NOMO-1 (cell line): ENCODE measurements around the gene EDN3.

ENCODE experiments used
- DNase-seq, 2 experiments: peaks; one replicate each; lab custom pipeline; 2025; ENCODE audit not compliant: unreplicated experiment in 2 of 2; lab: John Stamatoyannopoulos, UW

The EDN3 gene

GRCh38 chr20:59307270-59307669 is 6.9 kb downstream of the EDN3 start:
- DNase-seq: no peak

DNA sequence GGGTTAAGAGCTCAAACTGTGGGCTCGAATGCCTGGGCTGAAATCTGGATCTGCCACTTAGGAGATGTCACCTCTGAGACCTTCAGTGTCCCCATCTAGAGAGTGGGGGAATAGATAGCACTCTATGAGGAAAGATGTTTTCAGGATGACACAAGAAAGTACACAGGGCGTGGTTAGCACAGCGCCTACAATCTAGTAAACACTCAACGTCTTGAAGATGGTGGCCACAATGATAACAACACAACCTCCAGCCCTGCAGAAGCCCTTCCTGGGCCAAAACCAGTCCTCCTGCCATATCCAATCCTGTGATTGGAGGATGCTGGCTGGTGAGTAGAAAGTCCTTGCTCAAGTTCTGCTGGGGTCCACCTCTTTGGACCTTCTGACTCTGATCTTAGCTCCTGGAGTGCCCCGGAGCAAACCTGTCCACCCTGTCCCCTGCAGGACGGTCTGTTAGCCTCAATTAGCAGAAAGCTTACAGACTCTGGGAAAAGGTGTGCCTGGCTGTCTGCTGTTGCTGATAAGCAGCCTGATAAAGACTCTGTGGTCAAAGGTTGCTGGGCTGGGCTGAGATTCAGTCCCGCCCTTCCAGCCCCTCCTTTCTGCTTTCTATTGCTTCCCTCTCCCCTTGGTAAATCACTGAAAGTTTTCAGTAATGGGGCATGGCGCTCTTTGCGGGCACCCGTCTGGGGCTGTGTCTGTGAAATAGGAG is 8.2 kb downstream of the EDN3 start:
- DNase-seq: no peak

- DNase-seq: no peak
These were observed 8.8 kb downstream of the EDN3 start for GRCh38 chr20:59309218-59309617.

DNA sequence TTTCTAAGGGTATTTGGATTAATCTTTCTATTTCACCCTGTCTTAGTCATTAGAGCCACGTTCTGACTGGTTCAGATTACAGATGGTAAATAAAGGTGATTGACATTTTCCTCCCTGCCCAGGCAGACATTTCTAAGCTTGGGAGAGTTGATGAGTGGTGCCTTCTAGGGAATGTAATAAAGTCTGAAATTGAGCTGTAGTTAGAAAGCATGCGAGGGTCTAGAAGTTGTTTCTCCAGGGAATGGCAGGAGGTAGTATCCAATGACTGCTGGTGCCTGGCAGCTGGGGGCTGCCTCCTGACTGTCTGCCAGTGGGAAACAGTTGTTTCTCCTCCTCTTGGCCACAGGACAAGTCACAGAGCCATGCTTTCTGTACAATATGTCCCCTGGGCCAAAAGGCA is 14.6 kb downstream of the EDN3 start:
- DNase-seq: no peak

- no peak for DNase-seq
These were observed 16.7 kb downstream of the EDN3 start for GRCh38 chr20:59316911-59317731.

- DNase-seq: no peak
These were observed 17.9 kb downstream of the EDN3 start for GRCh38 chr20:59318201-59318790.

- no peak for DNase-seq
These were observed 18.4 kb downstream of the EDN3 start for GRCh38 chr20:59318803-59319202.

DNA sequence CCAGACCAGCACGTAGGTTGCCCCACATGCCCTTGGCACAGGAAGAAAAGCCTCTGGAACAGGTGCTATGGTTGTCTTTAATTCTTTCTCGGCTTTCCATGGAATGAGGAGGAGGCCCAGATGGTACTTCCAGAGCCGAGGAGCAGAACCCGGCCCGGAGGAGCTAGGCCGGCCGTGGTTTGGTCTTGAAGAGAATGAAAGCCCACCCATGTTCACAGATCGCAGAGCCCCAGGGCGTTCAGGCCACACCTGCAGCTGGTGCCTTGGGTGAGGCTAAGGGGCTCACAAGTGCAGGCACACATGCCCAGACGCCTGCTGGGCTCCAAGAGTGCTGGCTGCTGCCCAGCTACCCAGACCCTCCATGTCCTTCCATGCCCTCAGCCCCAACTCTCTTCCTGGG is 20.0 kb downstream of the EDN3 start:
- DNase-seq: no peak

DNA sequence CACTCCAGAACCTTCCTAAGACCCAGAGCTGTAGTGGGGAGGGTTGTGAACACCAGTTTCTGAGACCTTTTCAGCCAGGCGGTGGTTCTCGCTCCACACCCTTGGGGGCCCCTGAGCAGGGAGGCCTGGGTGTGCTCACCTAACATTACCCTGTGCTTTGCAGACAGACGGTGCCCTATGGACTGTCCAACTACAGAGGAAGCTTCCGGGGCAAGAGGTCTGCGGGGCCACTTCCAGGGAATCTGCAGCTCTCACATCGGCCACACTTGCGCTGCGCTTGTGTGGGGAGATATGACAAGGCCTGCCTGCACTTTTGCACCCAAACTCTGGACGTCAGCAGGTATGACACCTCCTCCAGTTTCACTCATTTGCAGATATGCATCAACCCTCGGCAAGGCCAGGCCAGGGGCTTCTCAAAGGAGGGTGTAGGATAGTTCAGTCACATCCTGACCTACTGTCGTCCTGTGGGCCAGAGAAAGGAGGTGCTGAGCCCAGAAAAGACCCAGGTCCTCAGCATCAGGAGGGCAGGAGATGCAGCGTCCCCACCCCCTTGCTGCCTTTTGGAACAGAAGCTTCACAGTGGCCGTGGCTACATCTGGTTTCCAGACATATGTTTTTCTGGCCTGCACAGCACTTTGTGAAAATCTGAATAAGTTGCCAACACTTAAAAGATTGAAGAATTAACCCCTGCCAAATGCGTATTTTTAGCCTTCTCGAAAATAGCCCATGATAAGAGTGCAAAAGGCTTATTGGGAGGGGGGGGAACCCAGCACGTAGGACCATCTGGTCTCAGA is 20.6 kb downstream of the EDN3 start:
- DNase-seq: no peak

- DNase-seq: no peak
These were observed 21.7 kb downstream of the EDN3 start for GRCh38 chr20:59322081-59322480.

- peak; percentile 13 to 15 for DNase-seq
These were observed 22.4 kb downstream of the EDN3 start for GRCh38 chr20:59322585-59323454.

- no peak for DNase-seq
These were observed 23.3 kb downstream of the EDN3 start for GRCh38 chr20:59323731-59324130.

DNA sequence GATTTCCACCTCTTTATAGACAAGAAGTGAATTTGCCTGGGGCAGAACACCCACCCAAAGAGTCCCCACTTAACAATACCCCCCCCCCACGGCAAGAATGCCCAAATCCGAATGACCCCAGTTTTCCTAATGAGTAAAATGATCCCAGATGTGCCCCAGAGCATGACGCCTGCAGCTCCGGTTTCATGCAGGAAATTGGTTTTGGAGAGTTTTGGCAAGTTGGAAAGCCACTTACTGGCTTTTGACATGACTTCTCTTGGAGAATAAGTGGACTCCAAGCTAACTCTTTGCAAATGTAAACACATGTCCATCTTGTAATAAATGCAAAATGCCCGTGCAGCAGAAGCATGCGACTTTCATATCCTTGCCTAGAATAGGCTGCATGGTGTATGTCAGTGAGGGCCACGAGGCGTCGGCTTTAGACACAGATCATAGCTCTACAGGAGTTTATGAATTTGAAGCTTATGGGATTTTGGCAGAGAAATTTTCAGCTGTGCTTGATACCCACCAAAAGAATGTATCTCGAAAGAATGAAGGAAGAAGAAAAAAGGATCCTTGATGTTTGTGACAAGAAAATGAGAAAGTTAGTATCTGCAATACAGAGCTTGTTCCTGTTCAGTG is 24.2 kb downstream of the EDN3 start:
- no peak for DNase-seq

DNA sequence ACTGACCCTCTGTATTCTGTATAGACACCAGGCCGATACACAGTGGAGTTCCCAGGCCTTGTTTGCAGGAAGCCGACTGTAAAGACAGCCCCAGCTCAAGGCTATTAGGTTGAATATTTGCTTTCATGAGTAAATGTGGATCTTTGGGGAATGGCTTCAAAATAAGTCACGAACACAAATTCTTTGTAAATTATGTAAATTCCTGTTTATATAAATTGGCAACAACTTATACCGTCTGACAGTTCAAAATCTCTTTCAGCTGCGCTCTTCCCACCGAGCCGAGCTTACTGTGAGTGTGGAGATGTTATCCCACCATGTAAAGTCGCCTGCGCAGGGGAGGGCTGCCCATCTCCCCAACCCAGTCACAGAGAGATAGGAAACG is 24.7 kb downstream of the EDN3 start:
- no peak for DNase-seq

DNA sequence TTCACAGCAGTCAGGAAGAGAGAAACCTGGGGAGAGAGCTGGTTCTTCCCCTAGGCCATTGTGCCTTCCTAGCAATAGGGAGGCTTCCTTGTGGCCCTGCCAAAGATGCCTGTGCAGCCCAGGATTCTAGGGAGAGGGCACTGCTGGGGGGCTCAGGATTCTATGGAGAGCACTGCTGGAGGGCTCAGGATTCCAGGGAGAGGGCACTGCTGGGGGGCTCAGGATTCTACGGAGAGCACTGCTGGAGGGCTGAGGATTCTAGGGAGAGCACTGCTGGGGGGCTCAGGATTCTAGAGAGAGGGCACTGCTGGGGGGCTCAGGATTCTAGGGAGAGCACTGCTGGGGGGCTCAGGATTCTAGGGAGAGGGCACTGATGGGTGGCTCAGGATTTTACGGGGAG is 25.8 kb downstream of the EDN3 start:
- DNase-seq: no peak

DNA sequence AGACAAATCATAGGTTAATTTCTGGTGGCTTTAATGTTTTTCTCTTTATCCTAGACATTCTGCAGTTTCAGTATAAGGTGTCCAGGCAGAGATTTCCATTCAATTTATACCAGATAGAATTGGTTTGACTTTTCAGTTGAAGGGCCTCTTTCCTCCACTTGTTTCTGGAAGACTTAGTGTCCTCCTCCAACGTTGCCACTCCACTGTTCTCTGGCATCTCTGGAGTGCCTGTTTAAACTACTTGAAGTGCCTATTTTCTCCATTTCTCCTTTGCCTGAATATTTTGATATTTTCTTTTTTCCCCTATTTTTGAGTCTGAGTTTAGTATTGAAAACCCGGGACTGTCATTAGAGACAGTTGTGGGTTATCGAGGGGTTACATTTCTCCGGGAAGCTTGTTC is 27.7 kb downstream of the EDN3 start:
- no peak for DNase-seq

DNA sequence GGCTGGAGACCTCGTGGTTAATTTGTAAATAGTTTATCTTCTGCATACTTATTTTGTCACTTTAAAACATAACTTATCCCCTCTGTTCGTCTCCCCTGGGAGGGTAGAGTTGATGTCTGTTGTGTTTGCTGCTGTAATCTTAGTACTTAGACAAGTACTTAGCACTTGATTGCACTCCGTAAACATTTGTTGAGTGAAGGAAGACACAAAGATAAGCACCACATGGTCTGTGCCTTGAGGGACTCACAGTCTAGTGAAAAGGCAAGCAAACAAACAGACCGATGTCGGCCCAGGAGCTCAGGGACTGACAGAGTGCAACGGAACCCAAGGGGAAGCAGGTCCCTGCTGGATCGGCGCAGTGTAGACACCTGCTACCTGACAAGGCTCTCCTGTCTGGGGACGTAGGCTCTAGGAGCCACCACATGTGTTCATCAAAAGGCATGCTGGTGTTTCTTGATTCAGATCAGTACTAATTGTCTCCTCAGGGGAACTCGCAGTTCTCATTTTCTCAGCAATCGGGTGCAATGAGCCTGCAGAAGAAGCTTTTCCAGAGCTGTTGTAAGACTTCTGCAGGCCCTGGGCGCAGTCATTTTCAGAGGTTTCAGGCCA is 31.4 kb downstream of the EDN3 start:
- no peak for DNase-seq

GRCh38 chr20:59333260-59333845 is 32.9 kb downstream of the EDN3 start:
- no peak for DNase-seq

DNA sequence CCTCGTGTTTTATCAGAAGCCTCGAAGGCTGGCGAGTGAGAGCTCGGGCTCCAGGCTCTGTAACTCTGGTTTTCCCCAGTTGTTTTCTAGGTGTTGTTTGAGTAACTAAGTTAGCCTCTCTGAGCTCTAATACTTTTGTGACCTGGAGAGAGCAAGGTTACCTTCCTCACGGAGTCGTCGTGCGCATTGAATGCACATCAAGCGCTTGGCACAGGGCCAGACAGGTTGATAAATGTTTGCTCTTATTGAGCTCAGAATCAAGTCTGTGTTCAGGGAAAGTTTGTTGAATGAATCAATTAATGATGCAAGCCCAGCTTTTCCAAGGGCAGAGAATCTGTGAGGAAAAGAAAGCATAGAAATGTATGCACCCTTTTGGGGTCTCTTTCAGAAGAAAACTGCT is 33.5 kb downstream of the EDN3 start:
- no peak for DNase-seq
